Lung (tissue), 12 donors: Measurements from ENCODE around the gene ALDH18A1. TPM values are rescaled to one million over a fixed set of nuclear protein-coding genes. Genes with fewer than 3 reads are reported as not detected.

Experiments
- ATAC-seq: fragments of 200-7000 bp; cut with Tn5 transposase; one replicate; pipeline ENCODE4 v1.9.1; 2020; ENCODE audit warnings: moderate number of reproducible peaks; ENCODE audit not compliant: insufficient read depth, low FRiP score
- DNase-seq, 3 donors: peaks; one replicate each; pipeline ENCODE4 v3.0.0-alpha.2; 2013 to 2017
- H3K27ac ChIP-seq, 2 donors: one replicate each; pipeline ENCODE4 v1.5.1; 2013; ENCODE audit warnings: mild to moderate bottlenecking in 2 of 2, moderate library complexity in 2 of 2, control low read depth in 1 of 2, inconsistent platforms in 1 of 2, low read depth in 1 of 2, low read length in 1 of 2
- H3K27me3 ChIP-seq, 3 donors: one replicate each; pipeline ENCODE4 v1.5.1; 2013; ENCODE audit warnings: low read length in 2 of 3; ENCODE audit not compliant: control insufficient read depth in 3 of 3, insufficient read depth in 3 of 3
- H3K36me3 ChIP-seq, 4 donors: one replicate each; pipeline ENCODE4 v1.5.1; 2013; ENCODE audit warnings: low read length in 4 of 4, mild to moderate bottlenecking in 1 of 4, moderate library complexity in 1 of 4; ENCODE audit not compliant: control insufficient read depth in 4 of 4, insufficient read depth in 4 of 4
- H3K4me1 ChIP-seq, 5 donors: one replicate each; pipeline ENCODE4 v1.5.1; 2013; ENCODE audit warnings: low read length in 5 of 5, mild to moderate bottlenecking in 2 of 5, moderate library complexity in 1 of 5; ENCODE audit not compliant: control insufficient read depth in 5 of 5, insufficient read depth in 5 of 5
- H3K4me3 ChIP-seq: one replicate; pipeline ENCODE4 v1.5.1; 2013; ENCODE audit warnings: mild to moderate bottlenecking, control low read depth, moderate library complexity
- H3K9ac ChIP-seq, 2 donors: one replicate each; pipeline ENCODE4 v1.5.1; 2013; ENCODE audit warnings: low read length in 2 of 2, control low read depth in 1 of 2; ENCODE audit not compliant: insufficient read depth in 1 of 2
- H3K9me3 ChIP-seq, 4 donors: one replicate each; pipeline ENCODE4 v1.5.1; 2013; ENCODE audit warnings: low read length in 3 of 4, mild to moderate bottlenecking in 1 of 4, moderate library complexity in 1 of 4; ENCODE audit not compliant: control insufficient read depth in 4 of 4, insufficient read depth in 3 of 4
- CTCF ChIP-seq: IDR thresholded peaks from 2 replicates; pipeline ENCODE4 v1.5.1; 2012; ENCODE audit warnings: mild to moderate bottlenecking; ENCODE audit errors: control extremely low read depth, extremely low read depth
- WGBS, 2 donors: extraction: QIAGEN DNeasy Blood & Tissue Kit; methylation state at CpG; one replicate each; pipeline ENCODE4 v1.1.7; 2013; 5-methylcytosine and 5-hydroxymethylcytosine counted together
- polyA plus RNA-seq, 2 donors: library from polyadenylated mRNA; stranded (reverse); fragments of 200-250 nt; gene quantifications; one replicate each; pipeline ENCODE4 v1.2.1, GENCODE V29; 2013
- total RNA-seq, 2 donors: library from RNA; depleted of rRNA in 1 of 2; stranded (reverse); fragments of >200 nt in 1 of 2; gene quantifications; one replicate each; pipeline ENCODE4 v1.2.1, GENCODE V29; 2014 to 2021
- donor health status: control.
- donor health status: control.
- donor health status: Bipolar disorder and iron deficiency.
- donor health status: healthy.
- donor health status: DM: yes; HTN: yes; CAD: no.

ALDH18A1 gene
- total and polyA plus RNA-seq, 4 donors, result 12.6 to 44.5 (median 30.2) TPM

- ATAC-seq (no peak), DNase-seq (no peak)
- peaks cover 0 to 5% (median 0%) of the 10 kb centered on the region in 5 donors for H3K4me1 ChIP-seq
- H3K9me3 ChIP-seq, result no peaks in the 10 kb centered on the region
- no peak overlapping the region for H3K4me3 ChIP-seq
- no peak for TF ChIP-seq CTCF
- whole genome bisulfite sequencing, 2 donors, result 97 to 100% methylated on average over 1 of the region's 1 CpG
- H3K9ac ChIP-seq, result no peak overlapping the region
- H3K27me3 ChIP-seq, result no peaks in the 10 kb centered on the region
- no peak overlapping the region for H3K27ac ChIP-seq
- H3K36me3 ChIP-seq, result peaks cover 19 to 45% (median 26%) of the 10 kb centered on the region in 4 donors
These were observed 15.6 kb downstream of the ALDH18A1 start for GRCh38 chr10:95640891-95641315.

- Histone ChIP-seq H3K9me3 (no peaks in the 10 kb centered on the region), H3K27me3 (no peaks in the 10 kb centered on the region), H3K27ac (no peak overlapping the region), H3K36me3 (peaks cover 29 to 60% (median 40%) of the 10 kb centered on the region in 4 donors), H3K4me1 (no peaks in the 10 kb centered on the region), H3K9ac (no peak overlapping the region), H3K4me3 (no peak overlapping the region)
- 88 to 98% methylated on average over 4 of the region's 4 CpGs for WGBS, 2 donors
- ATAC-seq (no peak), DNase-seq (no peak)
- no peak for TF ChIP-seq CTCF
These were observed 18.6 kb downstream of the ALDH18A1 start for GRCh38 chr10:95637911-95638310.

- no peaks in the 10 kb centered on the region for H3K27me3 ChIP-seq
- no peaks in the 10 kb centered on the region for H3K9me3 ChIP-seq
- H3K27ac ChIP-seq, result no peak overlapping the region
- TF ChIP-seq CTCF, result no peak
- no peaks in the 10 kb centered on the region for H3K4me1 ChIP-seq
- DNase-seq (no peak), ATAC-seq (no peak)
- peaks cover 28 to 59% (median 44%) of the 10 kb centered on the region in 4 donors for H3K36me3 ChIP-seq
- 97 to 98% methylated on average over 10 of the region's 10 CpGs for WGBS, 2 donors
- no peak overlapping the region for H3K9ac ChIP-seq
- no peak overlapping the region for H3K4me3 ChIP-seq
These were observed 19.4 kb downstream of the ALDH18A1 start for GRCh38 chr10:95637140-95637539.

- no peak overlapping the region for H3K9ac ChIP-seq
- no peak overlapping the region for H3K27ac ChIP-seq
- no peak for TF ChIP-seq CTCF
- WGBS, 2 donors, result 93 to 94% methylated on average over 2 of the region's 2 CpGs
- ATAC-seq, result no peak
- no peaks in the 10 kb centered on the region for H3K4me1 ChIP-seq
- no peak for DNase-seq
- H3K9me3 ChIP-seq, result no peaks in the 10 kb centered on the region
- no peaks in the 10 kb centered on the region for H3K27me3 ChIP-seq
- peaks cover 21 to 50% (median 39%) of the 10 kb centered on the region in 4 donors for H3K36me3 ChIP-seq
- no peak overlapping the region for H3K4me3 ChIP-seq
These were observed 21.2 kb downstream of the ALDH18A1 start for GRCh38 chr10:95635319-95635733.
